Neural progenitor cell (in vitro differentiated cells): Measurements from ENCODE around the gene CERS1. TPM values are rescaled to one million over a fixed set of nuclear protein-coding genes. Genes with fewer than 3 reads are reported as not detected.
"Not testable (repeated sequence)": the region's sequence is repeated elsewhere in the genome, so short reads cannot be mapped to it uniquely, and the experiment has no call there.

Experiments
- DNase-seq: peaks from one replicate; pipeline ENCODE4 v3.0.0-alpha.2; 2016; ENCODE audit warnings: low spot score
- H2AFZ ChIP-seq: fragments of 200-600 bp; sonication (generic); replicated peaks from 2 replicates; pipeline ENCODE4 v1.6.1; 2016; ENCODE audit warnings: antibody characterized with exemption
- H3F3A ChIP-seq: fragments of 200-600 bp; sonication (generic); 2 replicates; pipeline ENCODE4 v1.6.1; 2016; ENCODE audit warnings: antibody characterized with exemption, low read depth
- H3K27ac ChIP-seq: fragments of 200-600 bp; sonication (generic); 2 replicates; pipeline ENCODE4 v1.5.1; 2016; ENCODE audit warnings: mild to moderate bottlenecking
- H3K27me3 ChIP-seq: fragments of 200-600 bp; sonication (generic); 2 replicates; pipeline ENCODE4 v1.6.1; 2016; ENCODE audit warnings: mild to moderate bottlenecking, moderate library complexity
- H3K36me3 ChIP-seq: fragments of 200-600 bp; sonication (generic); 2 replicates; pipeline ENCODE4 v1.5.1; 2016
- H3K4me1 ChIP-seq: fragments of 200-600 bp; sonication (generic); 2 replicates; pipeline ENCODE4 v1.6.1; 2016; ENCODE audit warnings: mixed run types
- H3K4me2 ChIP-seq: fragments of 200-600 bp; sonication (generic); 2 replicates; pipeline ENCODE4 v1.6.1; 2016
- H3K4me3 ChIP-seq: fragments of 200-600 bp; sonication (generic); 2 replicates; pipeline ENCODE4 v1.5.1; 2016
- H3K79me2 ChIP-seq: fragments of 200-600 bp; sonication (generic); 2 replicates; pipeline ENCODE4 v1.6.1; 2016; ENCODE audit warnings: low read depth
- H3K9ac ChIP-seq: fragments of 200-600 bp; sonication (generic); 2 replicates; pipeline ENCODE4 v1.6.1; 2016
- H3K9me3 ChIP-seq: fragments of 200-600 bp; sonication (generic); 2 replicates; pipeline ENCODE4 v1.5.1; 2016; ENCODE audit warnings: low read depth
- H4K20me1 ChIP-seq: fragments of 200-600 bp; sonication (generic); 2 replicates; pipeline ENCODE4 v1.6.1; 2016; ENCODE audit warnings: low read depth
- H3K27ac Mint-ChIP-seq: 3 replicates; pipeline ENCODE4 v1.8.0; 2021; ENCODE audit warnings: mixed read lengths
- H3K27me3 Mint-ChIP-seq: 2 replicates; pipeline ENCODE4 v1.8.0; 2022; ENCODE audit warnings: low read depth, mild to moderate bottlenecking, inconsistent platforms, moderate library complexity, mixed read lengths; ENCODE audit not compliant: insufficient read depth
- H3K36me3 Mint-ChIP-seq: 3 replicates; pipeline ENCODE4 v1.8.0; 2021; ENCODE audit warnings: mixed read lengths
- H3K4me1 Mint-ChIP-seq: 3 replicates; pipeline ENCODE4 v1.8.0; 2021; ENCODE audit warnings: mixed read lengths
- H3K4me3 Mint-ChIP-seq: 3 replicates; pipeline ENCODE4 v1.8.0; 2021; ENCODE audit warnings: mild to moderate bottlenecking, moderate library complexity, mixed read lengths
- H3K9me3 Mint-ChIP-seq: 3 replicates; pipeline ENCODE4 v1.8.0; 2020; ENCODE audit warnings: mixed read lengths
- EZH2 ChIP-seq: fragments of 200-600 bp; sonication (generic); IDR thresholded peaks from 2 replicates; pipeline ENCODE4 v1.6.1; 2017; ENCODE audit warnings: antibody characterized with exemption, mild to moderate bottlenecking, moderate library complexity
- EZH2phosphoT487 ChIP-seq: fragments of 200-600 bp; sonication (generic); IDR thresholded peaks from 2 replicates; pipeline ENCODE4 v1.6.1; 2017; ENCODE audit warnings: antibody characterized with exemption
- total RNA-seq: library from RNA; depleted of rRNA; stranded (reverse); fragments of >200 nt; gene quantifications from 2 replicates; pipeline ENCODE4 v1.2.3, GENCODE V29; 2015; ENCODE audit warnings: low replicate concordance
- TF ChIP-seq, protein P1 (sequence below): fragments of 200-600 bp; sonication (generic); IDR thresholded peaks from 2 replicates; pipeline ENCODE4 v1.5.1; 2017; ENCODE audit warnings: antibody characterized with exemption, mild to moderate bottlenecking

Gene CERS1
- total RNA-seq, 1 donor from 2014 or later = 1.9 TPM

DNA sequence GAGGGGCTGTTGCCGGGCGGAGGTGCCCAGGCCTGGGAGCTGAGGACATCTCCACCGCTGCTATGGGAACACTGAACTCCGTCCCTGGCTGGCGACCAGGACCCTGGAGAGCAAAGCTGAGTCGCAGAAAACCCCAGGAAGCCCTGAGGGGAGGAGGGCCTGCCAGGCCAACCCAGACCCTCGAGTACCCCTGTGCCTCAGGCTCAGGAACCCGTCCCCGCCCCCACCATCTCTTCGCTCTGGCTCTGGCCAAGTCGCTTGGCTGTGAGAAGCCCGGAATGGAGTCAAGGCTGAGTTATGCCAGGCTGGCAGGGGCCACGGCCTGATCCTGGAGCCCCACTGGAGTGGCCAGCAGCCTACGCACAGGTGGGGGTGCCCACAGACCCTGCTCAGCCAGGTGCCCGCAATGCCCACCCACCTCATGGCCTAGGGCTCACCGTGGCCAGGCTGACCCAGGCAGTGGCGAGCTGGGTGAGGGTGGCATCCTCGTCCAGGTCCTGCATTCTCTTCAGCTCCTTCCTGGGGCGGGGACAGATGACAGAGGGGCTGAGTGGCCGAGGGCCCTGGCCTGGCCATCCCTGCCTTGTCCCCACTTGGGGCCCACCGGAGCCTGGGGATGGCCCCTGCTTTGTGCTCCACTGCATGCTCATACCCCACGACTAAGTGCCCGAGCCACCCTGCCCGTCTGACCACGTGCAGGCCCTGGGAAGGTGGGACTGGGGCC is 8.5 kb upstream of the CERS1 start:
- H3K4me1 ChIP-seq = no peaks in the 10 kb centered on the region
- no peak overlapping the region for H3K4me2 ChIP-seq
- TF ChIP-seq, protein P1, sequence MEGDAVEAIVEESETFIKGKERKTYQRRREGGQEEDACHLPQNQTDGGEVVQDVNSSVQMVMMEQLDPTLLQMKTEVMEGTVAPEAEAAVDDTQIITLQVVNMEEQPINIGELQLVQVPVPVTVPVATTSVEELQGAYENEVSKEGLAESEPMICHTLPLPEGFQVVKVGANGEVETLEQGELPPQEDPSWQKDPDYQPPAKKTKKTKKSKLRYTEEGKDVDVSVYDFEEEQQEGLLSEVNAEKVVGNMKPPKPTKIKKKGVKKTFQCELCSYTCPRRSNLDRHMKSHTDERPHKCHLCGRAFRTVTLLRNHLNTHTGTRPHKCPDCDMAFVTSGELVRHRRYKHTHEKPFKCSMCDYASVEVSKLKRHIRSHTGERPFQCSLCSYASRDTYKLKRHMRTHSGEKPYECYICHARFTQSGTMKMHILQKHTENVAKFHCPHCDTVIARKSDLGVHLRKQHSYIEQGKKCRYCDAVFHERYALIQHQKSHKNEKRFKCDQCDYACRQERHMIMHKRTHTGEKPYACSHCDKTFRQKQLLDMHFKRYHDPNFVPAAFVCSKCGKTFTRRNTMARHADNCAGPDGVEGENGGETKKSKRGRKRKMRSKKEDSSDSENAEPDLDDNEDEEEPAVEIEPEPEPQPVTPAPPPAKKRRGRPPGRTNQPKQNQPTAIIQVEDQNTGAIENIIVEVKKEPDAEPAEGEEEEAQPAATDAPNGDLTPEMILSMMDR = no peak
- H2AFZ ChIP-seq = no peak overlapping the region
- no peak overlapping the region for H3K27ac ChIP-seq
- no peaks in the 10 kb centered on the region for H3K9me3 ChIP-seq
- peaks cover 3% of the 10 kb centered on the region for H4K20me1 ChIP-seq
- no peak overlapping the region for H3K9ac ChIP-seq
- no peaks in the 10 kb centered on the region for H3K4me1 Mint-ChIP-seq
- no peaks in the 10 kb centered on the region for H3K9me3 Mint-ChIP-seq
- H3K36me3 Mint-ChIP-seq = peaks cover 8% of the 10 kb centered on the region
- no peaks in the 10 kb centered on the region for H3K27me3 ChIP-seq
- H3K27me3 Mint-ChIP-seq = peaks cover 3% of the 10 kb centered on the region
- no peaks in the 10 kb centered on the region for H3F3A ChIP-seq
- H3K4me3 ChIP-seq = no peak overlapping the region
- H3K4me3 Mint-ChIP-seq = no peak overlapping the region
- no peaks in the 10 kb centered on the region for H3K36me3 ChIP-seq
- no peak overlapping the region for H3K27ac Mint-ChIP-seq
- no peak for DNase-seq
- H3K79me2 ChIP-seq = no peaks in the 10 kb centered on the region

DNA sequence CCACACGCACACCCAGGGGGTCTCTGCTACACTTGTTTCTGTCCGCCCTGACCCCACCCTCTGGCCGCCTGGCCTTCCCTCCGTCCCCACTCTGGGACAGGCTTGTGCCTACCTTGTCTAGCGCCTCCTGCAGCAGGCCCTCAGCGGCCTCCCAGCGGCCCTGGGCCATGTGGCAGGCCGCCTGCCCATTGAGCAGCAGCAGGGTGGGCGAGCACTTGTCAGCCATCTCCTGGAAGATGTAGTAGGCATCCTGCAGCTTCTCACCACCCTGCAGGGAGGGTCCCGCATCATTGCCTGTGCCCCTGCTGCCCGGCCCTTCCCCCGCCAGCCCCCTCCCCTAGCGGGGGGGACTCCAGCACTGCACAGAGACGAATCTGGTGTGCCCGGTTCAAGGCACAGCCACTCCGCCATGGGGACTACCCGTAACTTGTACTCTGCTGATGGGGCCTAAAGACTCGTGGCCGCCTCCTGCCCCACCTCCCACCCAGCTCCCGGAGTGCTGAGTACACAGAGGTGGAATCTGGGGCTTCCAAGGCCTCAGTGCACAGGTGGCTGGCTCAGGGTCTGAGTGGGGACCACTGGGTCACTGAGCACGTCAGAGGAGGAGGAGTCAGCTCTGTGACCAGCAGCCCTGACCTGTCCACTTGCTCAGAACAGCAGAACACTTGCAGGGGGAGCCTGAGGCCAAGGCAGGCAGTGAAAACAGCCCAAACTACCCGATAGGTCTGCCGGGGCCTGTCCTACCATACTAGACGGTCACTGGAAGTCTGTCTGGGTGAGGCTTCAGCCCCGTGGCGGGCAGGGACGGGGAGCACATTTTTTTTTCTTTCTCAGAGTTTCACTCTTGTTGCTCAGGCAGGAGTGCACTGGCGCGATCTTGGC is 7.4 kb upstream of the CERS1 start:
- Histone ChIP-seq H3K4me3 (no peak overlapping the region), H3F3A (peaks cover under 1% of the 10 kb centered on the region), H3K9ac (no peak overlapping the region), H3K79me2 (no peaks in the 10 kb centered on the region), H3K36me3 (no peaks in the 10 kb centered on the region), H3K4me2 (no peak overlapping the region), H3K27ac (no peak overlapping the region), H2AFZ (no peak overlapping the region), H3K27me3 (no peaks in the 10 kb centered on the region), H3K9me3 (no peaks in the 10 kb centered on the region), H4K20me1 (peaks cover 5% of the 10 kb centered on the region), H3K4me1 (peaks cover 7% of the 10 kb centered on the region)
- DNase-seq = no peak
- Mint-ChIP-seq H3K4me3 (no peak overlapping the region), H3K36me3 (peaks cover 8% of the 10 kb centered on the region), H3K9me3 (no peaks in the 10 kb centered on the region), H3K27ac (no peak overlapping the region), H3K4me1 (no peaks in the 10 kb centered on the region), H3K27me3 (peaks cover 3% of the 10 kb centered on the region)
- TF ChIP-seq EZH2phosphoT487 = no peak
- TF ChIP-seq, protein P1 = no peak
- no peak for TF ChIP-seq EZH2

DNA sequence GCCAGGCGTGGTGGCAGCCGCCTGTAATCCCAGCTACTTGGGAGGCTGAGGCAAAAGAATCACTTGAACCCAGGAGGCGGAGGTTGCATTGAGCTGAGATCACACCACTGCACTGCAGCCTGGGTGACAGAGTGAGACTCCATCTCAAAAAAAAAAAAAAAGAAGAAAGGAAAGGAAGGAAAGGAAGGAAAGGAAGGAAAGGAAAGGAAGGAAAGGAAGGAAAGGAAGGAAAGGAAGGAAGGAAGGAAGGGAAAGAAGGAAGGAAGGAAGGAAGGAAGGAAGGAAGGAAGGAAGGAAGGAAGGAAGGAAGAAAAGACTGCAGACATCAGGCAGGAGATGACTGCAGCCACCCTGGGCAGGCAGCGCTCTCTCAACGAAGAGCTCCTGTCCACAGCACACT is 6.6 kb upstream of the CERS1 start:
- H3K27me3 Mint-ChIP-seq, DNase-seq, H3K4me3 ChIP-seq, H3K9me3 ChIP-seq, H3K36me3 Mint-ChIP-seq, H3K4me2 ChIP-seq, H3K4me1 Mint-ChIP-seq, H3K9me3 Mint-ChIP-seq, H3K27ac ChIP-seq, H3K4me3 Mint-ChIP-seq, H3F3A ChIP-seq, H3K9ac ChIP-seq, H3K36me3 ChIP-seq, H2AFZ ChIP-seq, H3K27ac Mint-ChIP-seq, H3K79me2 ChIP-seq, H3K27me3 ChIP-seq: not testable (repeated sequence)
- peaks cover 11% of the 10 kb centered on the region for H4K20me1 ChIP-seq
- peaks cover 11% of the 10 kb centered on the region for H3K4me1 ChIP-seq

DNA sequence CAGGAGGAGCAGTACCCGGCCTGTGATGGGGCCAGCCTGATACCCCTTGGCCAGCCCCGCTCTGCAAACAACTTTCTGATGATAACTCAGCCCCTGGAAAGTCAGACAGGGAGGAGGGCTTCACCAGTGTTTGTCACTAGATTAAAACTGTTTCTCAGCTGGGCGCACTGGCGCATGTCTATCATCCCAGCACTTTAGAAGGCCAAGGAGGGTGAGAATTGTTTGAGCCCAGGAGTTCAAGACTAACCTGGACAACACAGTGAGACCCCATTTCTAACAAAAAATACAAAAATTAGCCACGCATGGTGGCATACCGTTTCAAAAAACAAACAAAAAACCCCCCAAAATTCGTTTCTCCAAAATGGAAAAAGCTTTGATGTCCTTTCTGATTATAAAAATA is 5.5 kb upstream of the CERS1 start:
- Mint-ChIP-seq H3K9me3 (no peaks in the 10 kb centered on the region), H3K27me3 (peaks cover 3% of the 10 kb centered on the region), H3K4me1 (peaks cover 6% of the 10 kb centered on the region), H3K27ac (no peak overlapping the region), H3K36me3 (peaks cover 8% of the 10 kb centered on the region), H3K4me3 (no peak overlapping the region)
- no peaks in the 10 kb centered on the region for H3K79me2 ChIP-seq
- H3K27ac ChIP-seq = no peak overlapping the region
- no peaks in the 10 kb centered on the region for H3K9me3 ChIP-seq
- peaks cover 11% of the 10 kb centered on the region for H4K20me1 ChIP-seq
- no peak for TF ChIP-seq EZH2phosphoT487
- TF ChIP-seq EZH2 = no peak
- TF ChIP-seq, protein P1 = no peak
- no peak overlapping the region for H2AFZ ChIP-seq
- H3K4me3 ChIP-seq = no peak overlapping the region
- no peak overlapping the region for H3K4me2 ChIP-seq
- no peaks in the 10 kb centered on the region for H3K36me3 ChIP-seq
- H3K9ac ChIP-seq = no peak overlapping the region
- peaks cover 11% of the 10 kb centered on the region for H3K4me1 ChIP-seq
- H3F3A ChIP-seq = peaks cover 19% of the 10 kb centered on the region
- DNase-seq = no peak
- H3K27me3 ChIP-seq = peaks cover 9% of the 10 kb centered on the region
